CMK (cell line): ENCODE measurements around the gene CLNK.

Experiments used
- DNase-seq: peaks from one replicate; pipeline ENCODE4 v3.0.0-alpha.2; 2010; ENCODE audit warnings: low read depth

CLNK gene

DNA sequence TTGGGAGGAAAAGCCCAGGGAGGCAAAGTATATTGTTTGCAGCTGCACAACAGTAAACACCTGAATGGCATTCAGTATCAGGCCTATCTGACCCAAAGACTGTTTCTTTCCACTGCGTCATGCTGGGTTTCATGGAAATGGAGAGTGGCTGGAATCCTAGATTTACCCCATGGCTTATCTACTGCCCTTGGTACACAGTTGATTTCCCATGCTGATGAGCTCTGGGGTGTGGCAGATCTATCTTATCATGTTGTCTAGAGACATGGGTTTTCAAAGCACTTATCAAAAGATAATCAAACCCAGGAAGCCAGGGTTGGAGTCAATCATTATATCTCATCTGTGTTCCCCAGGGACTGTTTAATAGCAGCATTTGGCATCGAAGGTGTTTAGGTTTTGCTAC is 72.1 kb downstream of the CLNK start:
- no peak for DNase-seq

- no peak for DNase-seq
These were observed 72.9 kb downstream of the CLNK start for GRCh38 chr4:10611673-10612072.

DNA sequence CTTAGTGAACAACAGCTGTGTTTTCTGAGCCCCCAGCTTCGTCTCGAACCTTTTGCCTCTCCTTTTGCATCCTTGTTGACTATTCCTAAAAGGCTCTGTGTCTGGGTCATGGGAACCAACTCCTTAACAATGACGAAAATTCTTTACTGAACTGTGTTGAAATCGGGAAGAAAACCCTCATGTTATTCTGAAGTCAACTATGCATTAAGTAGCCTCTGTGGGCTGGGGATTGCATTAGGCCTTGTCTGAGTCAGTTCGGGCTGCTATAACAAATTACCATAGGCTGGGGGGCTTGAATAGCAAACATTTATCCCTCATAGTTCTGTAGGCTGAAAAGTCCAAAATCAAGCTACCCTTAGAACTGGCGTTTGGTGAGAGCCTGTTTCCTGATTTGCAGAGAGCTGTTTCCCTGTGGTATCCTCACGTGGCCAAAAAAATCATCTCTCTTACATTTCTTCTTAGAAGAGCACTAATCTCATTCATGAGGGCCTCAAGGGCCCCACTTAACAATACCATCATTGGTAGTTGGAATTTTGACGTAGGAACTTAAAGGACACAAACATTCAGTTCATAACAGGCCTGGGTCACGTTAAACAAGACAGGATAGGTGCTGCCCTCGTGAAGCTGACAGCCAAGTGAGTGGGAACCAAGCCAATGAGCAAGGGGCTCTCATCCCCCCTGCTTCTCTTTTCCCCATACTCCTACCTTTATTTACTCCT is 75.9 kb downstream of the CLNK start:
- DNase-seq, result no peak

DNA sequence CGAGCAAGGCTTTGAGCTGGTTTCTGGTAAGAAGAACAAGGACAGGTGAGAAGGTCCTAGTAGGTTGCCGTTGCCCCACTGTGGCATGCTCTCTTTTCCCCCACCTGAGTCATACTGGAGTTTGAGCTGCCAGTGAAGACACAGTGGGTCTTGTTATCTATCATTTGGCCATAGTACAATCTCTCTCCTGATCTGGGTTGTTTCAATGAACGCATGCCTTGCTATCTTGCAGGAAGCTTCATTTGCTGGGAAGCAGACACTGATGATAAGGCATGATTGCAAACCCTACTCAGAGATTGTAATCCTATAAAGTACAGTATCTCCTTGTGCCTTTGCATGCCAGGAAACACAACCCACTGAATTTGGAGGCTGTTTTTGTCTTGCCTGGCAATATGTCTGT is 77.4 kb downstream of the CLNK start:
- no peak for DNase-seq

GRCh38 chr4:10606483-10607155 is 77.9 kb downstream of the CLNK start:
- DNase-seq, result no peak

GRCh38 chr4:10605746-10606482 is 78.7 kb downstream of the CLNK start:
- no peak for DNase-seq

- DNase-seq, result no peak
These were observed 79.5 kb downstream of the CLNK start for GRCh38 chr4:10605031-10605430.

- no peak for DNase-seq
These were observed 85.0 kb downstream of the CLNK start for GRCh38 chr4:10599574-10599973.

DNA sequence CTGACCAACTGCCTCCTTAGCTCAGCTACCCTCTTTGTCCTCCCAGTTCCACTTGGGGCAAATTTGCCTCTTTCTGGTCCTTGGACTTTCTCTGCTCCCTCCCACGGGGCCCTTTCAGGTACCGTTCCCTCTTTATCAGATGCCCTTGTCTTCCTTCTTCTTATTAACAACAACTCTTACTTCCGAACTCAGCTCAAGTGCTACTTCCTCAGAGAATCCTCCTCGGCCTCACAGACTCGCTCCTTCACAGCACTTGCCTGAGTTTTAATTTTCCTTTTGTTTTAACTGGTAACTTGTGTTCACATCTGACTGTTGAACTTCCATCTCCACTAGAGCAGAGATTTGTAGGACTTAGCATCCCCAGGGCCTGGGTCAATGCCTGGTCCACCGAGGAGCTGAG is 85.7 kb downstream of the CLNK start:
- no peak for DNase-seq

DNA sequence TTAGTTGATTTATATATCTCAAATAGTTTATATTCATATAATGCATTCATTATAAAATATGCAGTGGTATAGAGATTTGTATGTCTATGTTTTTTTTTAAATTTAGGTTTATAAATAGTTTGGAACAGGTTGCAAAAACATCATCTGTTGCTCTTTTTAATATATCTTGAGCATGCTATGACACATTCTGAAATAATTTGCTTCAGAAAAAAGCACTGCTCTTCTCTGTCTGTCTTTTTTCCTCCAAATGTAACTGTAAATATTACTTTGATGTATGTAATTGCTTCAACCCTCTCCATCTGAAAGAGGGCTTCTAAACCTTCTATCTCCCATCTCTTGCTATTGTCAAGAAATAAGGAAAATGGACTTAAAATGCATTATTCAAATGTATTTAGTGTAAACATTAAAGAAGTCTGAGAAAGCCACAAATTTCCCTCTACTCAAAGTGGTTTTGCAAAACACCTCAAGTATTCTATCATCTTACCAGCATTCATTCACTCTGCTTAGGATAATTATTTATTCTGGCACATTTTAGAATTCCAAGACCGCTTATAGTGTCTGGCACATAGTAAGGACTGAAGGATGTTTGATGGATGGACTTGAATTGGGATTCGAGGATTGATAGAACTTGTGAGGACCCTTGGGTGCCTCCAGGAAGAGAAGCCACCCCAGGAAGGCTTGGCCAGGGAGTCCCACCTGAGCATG is 87.8 kb downstream of the CLNK start:
- no peak for DNase-seq

DNA sequence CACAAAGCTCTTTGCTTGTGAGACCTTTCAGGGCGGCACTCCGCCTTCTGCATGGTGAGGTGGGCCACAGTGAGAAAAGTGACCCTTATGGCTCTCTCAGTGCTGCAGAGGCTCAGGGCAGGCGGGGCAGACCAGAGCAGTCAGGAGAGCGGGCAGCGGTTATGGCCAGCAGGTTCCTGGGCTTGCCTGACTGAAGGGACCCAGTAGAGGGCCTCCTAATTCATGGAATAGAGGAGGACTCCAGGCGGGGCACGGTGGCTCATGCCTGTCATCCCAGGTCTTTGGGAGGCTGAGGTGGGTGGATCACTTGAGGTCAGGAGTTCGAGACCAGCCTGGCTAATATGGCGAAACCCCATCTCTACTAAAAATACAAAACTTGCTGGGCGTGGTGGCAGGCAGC is 91.4 kb downstream of the CLNK start:
- DNase-seq, result no peak

DNA sequence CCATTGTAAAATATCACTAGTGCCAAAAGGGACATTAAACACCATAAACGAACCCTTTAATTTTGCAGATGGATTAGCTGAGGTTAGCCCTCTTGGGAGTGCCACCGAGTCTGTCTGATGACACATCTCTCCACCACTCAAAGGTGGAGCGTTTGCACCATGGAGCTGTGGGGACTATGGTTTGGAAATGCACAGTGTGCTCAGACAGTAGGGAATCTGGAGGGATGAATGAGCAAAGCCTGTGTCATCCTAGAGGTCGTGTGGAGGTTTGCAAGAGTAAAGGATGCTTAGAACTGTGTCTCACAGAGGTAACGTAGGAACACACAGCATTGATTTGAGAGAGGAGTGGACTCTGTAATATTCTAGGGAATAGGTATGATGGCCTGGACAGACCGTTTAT is 93.7 kb downstream of the CLNK start:
- DNase-seq, result no peak

DNA sequence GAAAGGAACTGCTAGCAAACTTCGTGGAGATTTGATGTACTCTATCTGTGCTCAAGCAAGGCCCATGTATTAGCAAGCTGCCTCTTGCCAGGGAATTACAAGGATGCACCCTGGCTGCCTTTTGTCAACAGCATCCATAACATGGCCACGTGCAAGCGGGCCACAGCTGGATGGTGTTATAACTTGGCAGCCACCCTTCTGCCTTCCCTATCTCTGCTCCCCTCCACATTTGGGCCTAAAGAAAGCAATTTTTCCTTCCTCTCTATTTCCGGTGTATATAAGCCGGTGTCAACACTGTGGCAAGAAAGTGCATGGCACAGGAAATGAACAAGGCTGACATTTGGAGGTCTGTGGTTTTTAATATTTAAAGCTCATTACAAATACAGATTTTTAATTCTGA is 94.8 kb downstream of the CLNK start:
- DNase-seq, result no peak

DNA sequence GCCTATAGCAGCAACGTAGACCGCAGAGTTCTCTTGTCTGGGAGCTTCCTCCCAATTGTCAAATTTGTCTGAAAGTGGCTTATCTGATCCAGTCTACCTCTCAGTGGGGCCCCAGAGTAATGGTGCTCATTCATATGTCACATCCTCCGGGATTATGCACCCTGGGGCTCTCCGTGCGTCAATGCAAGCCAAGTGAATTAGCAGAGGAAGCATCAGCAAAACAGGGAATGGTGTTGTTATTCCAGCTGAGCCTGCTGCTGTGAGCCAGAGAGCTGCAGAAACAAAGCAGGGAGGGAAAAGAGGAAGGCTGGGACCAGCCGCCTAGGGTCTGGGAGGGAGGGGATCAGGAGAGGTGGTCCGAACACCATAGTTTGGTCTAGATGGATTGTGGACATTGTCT is 95.2 kb downstream of the CLNK start:
- no peak for DNase-seq

- DNase-seq, result no peak
These were observed 96.9 kb downstream of the CLNK start for GRCh38 chr4:10587697-10588096.

- no peak for DNase-seq
These were observed 97.3 kb downstream of the CLNK start for GRCh38 chr4:10587296-10587695.

GRCh38 chr4:10584042-10584441 is 100.5 kb downstream of the CLNK start:
- DNase-seq, result no peak

DNA sequence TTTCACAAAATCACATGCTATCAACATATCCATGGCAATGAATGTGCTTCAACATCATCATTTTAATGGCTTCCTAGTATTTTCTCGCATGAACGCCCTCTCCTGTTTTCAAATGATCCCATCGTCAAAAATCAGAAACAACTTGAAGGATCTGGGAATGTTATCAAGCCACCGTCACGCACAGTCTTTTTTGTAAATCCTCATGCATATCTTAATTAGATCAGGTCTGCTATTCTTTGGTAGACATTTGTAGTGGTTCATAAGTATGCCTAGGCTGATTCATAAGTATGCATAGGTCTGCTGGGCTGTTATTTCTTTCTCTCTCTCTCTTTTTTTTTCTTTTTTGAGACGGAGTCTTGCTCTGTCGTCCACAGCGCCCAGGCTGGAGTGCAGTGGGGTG is 101.6 kb downstream of the CLNK start:
- no peak for DNase-seq

DNA sequence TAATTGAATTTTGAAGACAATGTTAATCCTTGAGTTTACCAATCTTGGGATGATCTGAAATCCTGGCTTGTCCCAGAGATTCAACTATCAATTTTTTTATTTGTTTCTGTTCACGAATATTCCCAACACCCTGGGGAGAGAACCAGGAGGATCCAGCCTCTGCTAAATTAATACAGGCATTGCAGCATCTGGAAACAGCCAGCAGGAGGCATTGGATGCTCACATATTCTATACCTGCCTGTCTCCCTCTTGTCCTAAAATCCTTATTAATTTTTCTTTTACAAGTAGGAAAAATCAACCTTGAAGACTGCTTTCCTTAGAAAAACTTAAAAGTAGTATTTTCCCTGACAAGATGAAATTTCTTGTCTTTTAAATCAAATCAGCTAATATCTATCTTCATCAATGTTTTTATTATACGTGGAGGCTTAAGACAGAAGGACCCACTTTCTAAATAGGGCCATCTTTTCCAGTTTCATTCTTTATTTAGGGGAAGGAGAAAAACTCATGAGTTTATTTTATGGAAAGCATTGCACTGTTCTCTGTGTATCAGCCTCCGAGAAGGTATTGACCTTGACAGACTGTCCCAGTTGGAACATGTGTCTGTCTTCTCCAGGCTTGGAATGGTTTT is 102.4 kb downstream of the CLNK start:
- no peak for DNase-seq

DNA sequence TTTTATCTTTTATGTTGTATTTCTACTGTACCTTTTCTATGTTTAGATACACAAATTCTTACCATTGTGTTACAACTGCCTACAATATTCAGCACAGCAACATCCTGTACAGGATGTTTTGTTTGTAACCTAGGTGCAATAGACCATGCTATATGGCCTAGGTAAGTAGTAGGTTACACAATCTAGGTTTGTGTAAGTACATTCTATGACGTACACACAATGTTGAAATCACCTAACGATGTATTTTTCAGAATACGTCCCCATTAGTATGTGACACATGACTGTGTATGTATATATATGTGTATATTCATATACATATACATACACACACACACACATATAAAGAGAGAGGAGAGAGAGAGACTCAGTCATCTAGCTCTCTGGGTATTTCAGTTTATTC is 103.5 kb downstream of the CLNK start:
- no peak for DNase-seq

DNA sequence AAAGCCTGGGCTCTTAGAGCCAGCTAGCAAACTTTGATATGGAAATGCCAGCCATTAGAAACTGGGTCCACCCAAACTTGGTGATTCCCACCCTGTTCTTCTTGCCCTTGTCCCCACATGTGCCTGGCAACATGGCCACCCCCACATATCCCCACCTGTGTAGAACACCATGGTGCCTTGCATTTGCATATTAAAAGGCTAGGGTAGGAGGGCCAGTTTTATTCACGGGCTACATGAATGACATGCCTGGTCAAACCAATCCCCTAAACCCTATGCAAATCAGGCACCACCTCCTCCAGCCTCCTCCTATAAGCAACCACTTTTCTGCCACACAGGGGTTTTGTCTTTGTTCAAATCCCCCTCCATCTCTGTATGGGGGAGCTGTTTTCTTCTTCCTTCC is 104.9 kb downstream of the CLNK start:
- no peak for DNase-seq
